ENCODE results near the gene CHRFAM7A.
"Not testable (repeated sequence)": the region's sequence is repeated elsewhere in the genome, so short reads cannot be mapped to it uniquely, and the experiment has no call there.

CHRFAM7A gene

GRCh38 chr15:30374862-30375261 lies 18.5 kb downstream of the CHRFAM7A start:
- not testable (repeated sequence) for H3K9ac ChIP-seq (ENCODE audit: low read length); H3K9me3 ChIP-seq (ENCODE audit: control insufficient read depth, low read length); H3K4me1 ChIP-seq (ENCODE audit: control insufficient read depth, insufficient read depth, low read length); H3K36me3 ChIP-seq (ENCODE audit: control insufficient read depth, insufficient read depth, low read length); H3K27me3 ChIP-seq (ENCODE audit: control insufficient read depth, insufficient read depth, low read length); H3K4me3 ChIP-seq (ENCODE audit: low read length)

- H3K36me3 ChIP-seq (ENCODE audit: control insufficient read depth, insufficient read depth, low read length); H3K4me3 ChIP-seq (ENCODE audit: low read length); H3K27me3 ChIP-seq (ENCODE audit: control insufficient read depth, insufficient read depth, low read length); H3K4me1 ChIP-seq (ENCODE audit: control insufficient read depth, insufficient read depth, low read length); H3K9ac ChIP-seq (ENCODE audit: low read length); H3K9me3 ChIP-seq (ENCODE audit: control insufficient read depth, low read length): not testable (repeated sequence)
Observed at GRCh38 chr15:30368271-30368670, 25.1 kb downstream of the CHRFAM7A start.

- not testable (repeated sequence) for H3K36me3 ChIP-seq (ENCODE audit: control insufficient read depth, insufficient read depth, low read length); H3K9me3 ChIP-seq (ENCODE audit: control insufficient read depth, low read length); H3K27me3 ChIP-seq (ENCODE audit: control insufficient read depth, insufficient read depth, low read length); H3K4me3 ChIP-seq (ENCODE audit: low read length); H3K4me1 ChIP-seq (ENCODE audit: control insufficient read depth, insufficient read depth, low read length); H3K9ac ChIP-seq (ENCODE audit: low read length)
Observed at GRCh38 chr15:30367246-30367645, 26.1 kb downstream of the CHRFAM7A start.

- not testable (repeated sequence) for H3K9ac ChIP-seq (ENCODE audit: low read length); H3K27me3 ChIP-seq (ENCODE audit: control insufficient read depth, insufficient read depth, low read length); H3K9me3 ChIP-seq (ENCODE audit: control insufficient read depth, low read length); H3K36me3 ChIP-seq (ENCODE audit: control insufficient read depth, insufficient read depth, low read length); H3K4me3 ChIP-seq (ENCODE audit: low read length); H3K4me1 ChIP-seq (ENCODE audit: control insufficient read depth, insufficient read depth, low read length)
Observed at GRCh38 chr15:30361404-30361803, 31.9 kb downstream of the CHRFAM7A start.

DNA sequence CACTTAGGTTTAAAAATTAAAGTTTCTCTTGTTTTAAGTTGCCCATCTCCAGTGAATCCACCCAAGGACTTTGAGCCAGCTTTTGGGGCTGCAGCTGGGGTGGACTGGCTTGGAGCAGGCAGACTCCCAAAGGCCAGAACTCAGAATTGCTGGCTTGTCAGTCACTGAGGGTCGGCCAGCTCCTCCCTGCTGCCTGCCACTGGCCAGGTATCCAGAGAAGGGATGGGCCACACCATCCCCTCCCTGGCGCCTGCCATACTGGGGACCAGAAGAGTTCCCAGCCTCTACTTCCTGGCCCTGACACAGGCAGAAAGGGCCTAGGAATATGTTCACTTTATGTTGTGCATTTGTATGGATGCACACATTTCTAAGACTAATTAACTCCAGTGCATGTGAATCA lies 32.4 kb downstream of the CHRFAM7A start:
- not testable (repeated sequence) for H3K9ac ChIP-seq (ENCODE audit: low read length); H3K4me1 ChIP-seq (ENCODE audit: control insufficient read depth, insufficient read depth, low read length); H3K27me3 ChIP-seq (ENCODE audit: control insufficient read depth, insufficient read depth, low read length); H3K36me3 ChIP-seq (ENCODE audit: control insufficient read depth, insufficient read depth, low read length); H3K4me3 ChIP-seq (ENCODE audit: low read length); H3K9me3 ChIP-seq (ENCODE audit: control insufficient read depth, low read length)

DNA sequence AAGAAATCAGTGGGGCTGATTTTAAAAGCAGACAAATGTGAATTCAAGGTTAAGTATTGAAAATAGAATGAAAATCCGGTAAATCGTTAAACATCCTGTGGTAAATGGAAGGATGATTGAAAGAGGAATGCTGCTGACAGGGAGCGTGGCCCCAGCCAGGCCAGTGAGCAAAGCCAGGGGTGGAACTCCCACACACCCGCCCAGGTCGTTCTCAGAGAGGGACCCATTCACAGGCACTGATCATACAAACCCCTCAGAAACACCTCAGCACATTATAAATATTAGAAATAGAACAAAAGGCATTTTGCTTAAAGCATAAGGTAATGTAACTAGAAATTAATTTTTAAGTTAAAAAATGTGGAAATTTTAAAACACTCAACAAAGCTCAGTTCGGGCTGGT lies 38.3 kb downstream of the CHRFAM7A start:
- not testable (repeated sequence) for H3K4me3 ChIP-seq (ENCODE audit: low read length); H3K4me1 ChIP-seq (ENCODE audit: control insufficient read depth, insufficient read depth, low read length); H3K36me3 ChIP-seq (ENCODE audit: control insufficient read depth, insufficient read depth, low read length); H3K27me3 ChIP-seq (ENCODE audit: control insufficient read depth, insufficient read depth, low read length); H3K9ac ChIP-seq (ENCODE audit: low read length); H3K9me3 ChIP-seq (ENCODE audit: control insufficient read depth, low read length)

GRCh38 chr15:30349803-30350202 lies 43.5 kb downstream of the CHRFAM7A start:
- not testable (repeated sequence) for H3K4me3 ChIP-seq (ENCODE audit: low read length); H3K9ac ChIP-seq (ENCODE audit: low read length); H3K36me3 ChIP-seq (ENCODE audit: control insufficient read depth, insufficient read depth, low read length); H3K27me3 ChIP-seq (ENCODE audit: control insufficient read depth, insufficient read depth, low read length); H3K9me3 ChIP-seq (ENCODE audit: control insufficient read depth, low read length); H3K4me1 ChIP-seq (ENCODE audit: control insufficient read depth, insufficient read depth, low read length)

DNA sequence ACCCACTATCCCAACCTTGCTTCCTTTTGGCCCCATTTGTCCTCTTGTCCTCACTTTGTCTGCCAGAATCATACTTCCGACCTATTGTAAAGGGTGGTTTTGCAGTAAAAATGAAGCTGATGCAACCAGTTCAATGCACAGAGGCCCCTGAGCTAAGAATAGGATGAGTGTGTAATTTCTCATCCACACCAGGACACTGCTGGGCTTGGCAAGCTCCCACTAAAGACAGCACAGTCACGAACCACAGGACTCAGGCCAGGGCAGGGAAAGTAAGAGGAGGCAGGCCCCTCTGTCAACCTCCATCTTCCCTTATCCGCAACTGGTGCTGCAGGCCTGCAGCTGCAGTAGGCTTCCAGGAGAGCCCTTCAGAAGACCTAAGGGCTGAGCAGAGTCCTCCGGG lies 56.8 kb downstream of the CHRFAM7A start:
- H3K4me1 ChIP-seq (ENCODE audit: control insufficient read depth, insufficient read depth, low read length); H3K9ac ChIP-seq (ENCODE audit: low read length); H3K27me3 ChIP-seq (ENCODE audit: control insufficient read depth, insufficient read depth, low read length); H3K4me3 ChIP-seq (ENCODE audit: low read length); H3K9me3 ChIP-seq (ENCODE audit: control insufficient read depth, low read length); H3K36me3 ChIP-seq (ENCODE audit: control insufficient read depth, insufficient read depth, low read length): not testable (repeated sequence)

DNA sequence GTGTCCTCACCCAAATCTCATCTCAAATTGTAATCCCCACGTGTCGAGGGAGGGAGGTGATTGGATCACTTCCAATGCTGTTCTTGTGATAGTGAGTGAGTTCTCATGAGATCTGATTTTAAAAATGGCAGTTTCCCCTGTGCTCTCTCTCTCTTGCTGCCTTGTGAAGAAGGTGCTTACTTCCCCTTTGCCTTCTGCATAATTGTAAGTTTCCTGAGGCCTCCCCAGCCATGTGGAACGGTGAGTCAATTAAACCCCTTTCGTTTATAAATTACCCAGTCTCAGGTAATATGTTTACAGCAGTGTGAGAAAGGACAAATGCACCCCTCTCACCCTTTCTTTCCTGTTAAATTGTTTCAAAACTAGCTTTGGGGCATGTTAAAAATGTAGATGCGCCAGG lies 59.2 kb downstream of the CHRFAM7A start:
- not testable (repeated sequence) for H3K4me3 ChIP-seq (ENCODE audit: low read length); H3K36me3 ChIP-seq (ENCODE audit: control insufficient read depth, insufficient read depth, low read length); H3K4me1 ChIP-seq (ENCODE audit: control insufficient read depth, insufficient read depth, low read length); H3K9ac ChIP-seq (ENCODE audit: low read length); H3K27me3 ChIP-seq (ENCODE audit: control insufficient read depth, insufficient read depth, low read length); H3K9me3 ChIP-seq (ENCODE audit: control insufficient read depth, low read length)

GRCh38 chr15:30326145-30326544 lies 67.2 kb downstream of the CHRFAM7A start:
- H3K4me3 ChIP-seq (ENCODE audit: low read length); H3K9ac ChIP-seq (ENCODE audit: low read length); H3K36me3 ChIP-seq (ENCODE audit: control insufficient read depth, insufficient read depth, low read length); H3K27me3 ChIP-seq (ENCODE audit: control insufficient read depth, insufficient read depth, low read length); H3K4me1 ChIP-seq (ENCODE audit: control insufficient read depth, insufficient read depth, low read length); H3K9me3 ChIP-seq (ENCODE audit: control insufficient read depth, low read length): not testable (repeated sequence)

- H3K36me3 ChIP-seq (ENCODE audit: control insufficient read depth, insufficient read depth, low read length); H3K4me1 ChIP-seq (ENCODE audit: control insufficient read depth, insufficient read depth, low read length); H3K9me3 ChIP-seq (ENCODE audit: control insufficient read depth, low read length); H3K9ac ChIP-seq (ENCODE audit: low read length); H3K4me3 ChIP-seq (ENCODE audit: low read length); H3K27me3 ChIP-seq (ENCODE audit: control insufficient read depth, insufficient read depth, low read length): not testable (repeated sequence)
Observed at GRCh38 chr15:30321063-30321462, 72.3 kb downstream of the CHRFAM7A start.

GRCh38 chr15:30315704-30316103 lies 77.6 kb downstream of the CHRFAM7A start:
- H3K9me3 ChIP-seq (ENCODE audit: control insufficient read depth, low read length); H3K36me3 ChIP-seq (ENCODE audit: control insufficient read depth, insufficient read depth, low read length); H3K4me3 ChIP-seq (ENCODE audit: low read length); H3K4me1 ChIP-seq (ENCODE audit: control insufficient read depth, insufficient read depth, low read length); H3K9ac ChIP-seq (ENCODE audit: low read length); H3K27me3 ChIP-seq (ENCODE audit: control insufficient read depth, insufficient read depth, low read length): not testable (repeated sequence)

- H3K27me3 ChIP-seq (ENCODE audit: control insufficient read depth, insufficient read depth, low read length); H3K36me3 ChIP-seq (ENCODE audit: control insufficient read depth, insufficient read depth, low read length); H3K9ac ChIP-seq (ENCODE audit: low read length); H3K4me3 ChIP-seq (ENCODE audit: low read length); H3K4me1 ChIP-seq (ENCODE audit: control insufficient read depth, insufficient read depth, low read length); H3K9me3 ChIP-seq (ENCODE audit: control insufficient read depth, low read length): not testable (repeated sequence)
Observed at GRCh38 chr15:30310575-30310974, 82.8 kb downstream of the CHRFAM7A start.

Data from mucosa of stomach (tissue), 1 donor.